Measurements from ENCODE around the gene PECR. TPM values are rescaled to one million over a fixed set of nuclear protein-coding genes. Genes with fewer than 3 reads are reported as not detected.

Gene PECR
- total and polyA plus RNA-seq, 10 of the 15 experiments (the other 5 are each of a cell fraction or from before 2014, with no cell fraction given), result 7.6 to 37.4 (median 25.7) TPM

- CTCF ChIA-PET, result interaction anchor here (0.9 to 9.8 kb wide), 18 partner anchors 7 to 412 kb away, joined by 3 to 323 read pairs (median 5); partner anchors contain the start of genes PECR and TMEM169
- Histone ChIP-seq H3K4me3 (0 out of 2 replicates have a peak overlapping the region, but pooled peaks have one; percentile 20), H3K27me3 (replicated peaks in 1 of 2; ENCODE audit: control insufficient read depth in 2 of 2, insufficient read depth in 2 of 2, low read length in 1 of 2) (no peaks in the 10 kb centered on the region), H3K79me2 (ENCODE audit: control insufficient read depth, insufficient read depth, low read length) (peaks cover 22% of the 10 kb centered on the region), H4K20me1 (ENCODE audit: control insufficient read depth, insufficient read depth) (no peaks in the 10 kb centered on the region), H3K9me3 (replicated peaks; ENCODE audit: control insufficient read depth, insufficient read depth, low read length) (no peaks in the 10 kb centered on the region; the same call in 2 of the 3 replicates), H3K36me3 (ENCODE audit: control insufficient read depth in 2 of 2, insufficient read depth in 2 of 2, low read length in 1 of 2) (no peaks in the 10 kb centered on the region), H2AFZ (ENCODE audit: control insufficient read depth, low read depth, low read length) (no peak overlapping the region; the same call in 1 of the 2 replicates), H3K9ac (ENCODE audit: control insufficient read depth, insufficient read depth, low read length) (peak overlapping the region; percentile 30; the same call in 1 of the 2 replicates), H3K4me1 (ENCODE audit: control insufficient read depth, insufficient read depth, low read length) (peaks cover 24% of the 10 kb centered on the region), H3K4me2 (ENCODE audit: control insufficient read depth, insufficient read depth) (peak overlapping the region; percentile 52), H3K27ac (ENCODE audit: control insufficient read depth, insufficient read depth) (peak overlapping the region; percentile 93)
- no TSS peak for BruUV-seq (replicated peaks)
- RAD21 ChIA-PET (ENCODE audit: unreplicated experiment), result interaction anchor here (1.0 to 11.4 kb wide), 10 partner anchors 12 to 206 kb away, joined by 3 to 172 read pairs (median 7); partner anchors contain the start of genes PECR and TMEM169
- POLR2A ChIA-PET, result interaction anchor here (0.7 to 4.6 kb wide), 7 partner anchors 8 to 54 kb away, joined by 3 to 61 read pairs (median 4); no protein-coding TSS in a partner anchor
- TF ChIP-seq ZNF217 (IDR thresholded peaks at IDR 0.05) (0 out of 2 replicates have a peak, but pooled peaks have one; percentile 5), NFIC (IDR thresholded peaks at IDR 0.05; ENCODE audit: low read depth, low read length) (0 out of 2 replicates have a peak, but pooled peaks have one; percentile 2), TCF7 (IDR thresholded peaks at IDR 0.05; ENCODE audit: borderline replicate concordance) (peak; percentile 82), MEF2A (IDR thresholded peaks at IDR 0.05; ENCODE audit: insufficient read depth, low read depth, low read length) (peak; percentile 76; the same call in 1 of the 2 replicates), ATF2 (IDR thresholded peaks at IDR 0.05; ENCODE audit: low read length) (peak; percentile 18; the same call in 1 of the 2 replicates), POLR2A (IDR thresholded peaks at IDR 0.05; ENCODE audit: low read depth, low read length) (no peak), MEF2B (IDR thresholded peaks at IDR 0.05; ENCODE audit: partially characterized antibody, poor library complexity, severe bottlenecking) (peak; percentile 3), ASH2L (IDR thresholded peaks at IDR 0.05; ENCODE audit: borderline replicate concordance, low read depth) (no peak), RUNX3 (IDR thresholded peaks at IDR 0.05; ENCODE audit: low read length) (peak; percentile 81)
- ATAC-seq, result peak; percentile 7
- in situ Hi-C loops (cut with MboI) (no loop called here), intact Hi-C loops (cut with micrococcal nuclease; ENCODE audit: unreplicated experiment) (loop anchor here (1.0 kb wide), 1 partner anchor 97 kb away; no protein-coding TSS in a partner anchor)
- no peak for FAIRE-seq
- SMC1A ChIA-PET (ENCODE audit: uncharacterized antibody, unreplicated experiment), result interaction anchor here (0.8 to 11.6 kb wide), 24 partner anchors 9 to 176 kb away, joined by 3 to 224 read pairs (median 4); no protein-coding TSS in a partner anchor
- no peak for DNase-seq (ENCODE audit: low read depth, low spot score)
- 0% methylated on average over 1 of the region's 1 CpG for WGBS (ENCODE audit: insufficient coverage, insufficient replicate concordance, low lambda C conversion rate, missing lambda C conversion rate)
These were observed 65.0 kb downstream of the PECR start for GRCh38 chr2:216016581-216016980.

Data from GM12878 (cell line).